Testis (tissue), 2 donors: ENCODE measurements around the gene PITPNC1.

ENCODE experiments used
- CTCF ChIP-seq, 3 experiments: fragments of 450-650 bp in 2 of 3; fragments of 200-600 bp in 1 of 3; sonication (generic) in 1 of 3; IDR thresholded peaks; one replicate each; pipeline ENCODE4 v1.5.1; 2016 to 2019; ENCODE audit warnings: antibody characterized with exemption in 3 of 3, mild to moderate bottlenecking in 2 of 3, moderate library complexity in 1 of 3
- POLR2A ChIP-seq: fragments of 450-650 bp; IDR thresholded peaks from one replicate; pipeline ENCODE4 v1.6.1; 2017; ENCODE audit warnings: antibody characterized with exemption, mild to moderate bottlenecking, moderate library complexity

DNA sequence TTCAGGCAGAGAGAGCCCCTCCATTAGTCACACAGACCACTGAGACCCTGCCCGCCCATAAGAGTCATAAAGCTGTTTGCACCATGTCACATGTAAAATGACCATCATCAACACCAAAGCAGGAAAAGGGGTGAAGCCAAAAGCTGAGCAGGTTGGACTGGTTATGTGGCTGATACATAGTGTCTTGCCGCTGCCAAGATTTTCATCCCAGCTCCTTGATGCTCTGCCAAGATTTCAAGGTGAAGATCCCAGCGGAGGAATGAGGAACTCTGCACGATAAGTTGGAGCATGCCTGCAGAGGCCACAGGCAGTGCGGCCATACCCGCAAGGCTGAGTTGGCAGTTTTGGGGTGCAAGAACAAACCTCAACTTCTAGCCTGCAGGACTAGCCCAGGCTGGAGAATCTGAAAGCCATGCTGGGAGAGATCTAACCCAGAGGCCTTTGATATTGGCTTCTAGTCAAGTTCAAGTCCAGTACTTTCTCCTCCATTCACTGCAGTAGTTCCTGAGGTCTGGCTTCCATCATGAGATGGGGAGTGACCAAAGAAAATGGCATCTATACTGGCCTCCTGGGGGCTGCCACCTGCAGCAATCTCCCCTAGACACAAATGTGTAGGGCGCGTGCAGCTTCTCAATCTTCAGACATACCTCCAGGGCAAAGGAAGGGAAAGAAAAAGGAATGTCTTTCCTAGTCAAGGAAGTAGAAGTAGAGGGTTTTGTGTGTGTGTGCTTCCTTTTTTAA, 261.0 kb downstream of the PITPNC1 start:
- TF ChIP-seq POLR2A (no peak), CTCF (IDR thresholded peaks at IDR 0.05) (no peak)
